OCI-LY3 (cell line): ENCODE results near the gene ANKIB1.

Experiments used
- H2AFZ ChIP-seq: fragments of 200-600, 300-600 bp; shearing (Covaris generic); 2 replicates; pipeline ENCODE4 v1.6.0; 2014; ENCODE audit warnings: antibody characterized with exemption, low read depth, low read length
- H3K27ac ChIP-seq: fragments of 200-600, 300-600 bp; sonication (generic); 2 replicates; pipeline ENCODE4 v1.5.1; 2014; ENCODE audit warnings: mild to moderate bottlenecking, low read length, moderate library complexity, mixed read lengths
- H3K27me3 ChIP-seq: fragments of 200-600, 300-600 bp; sonication (generic); 2 replicates; pipeline ENCODE4 v1.6.1; 2014; ENCODE audit warnings: low read depth, low read length, mixed read lengths
- H3K36me3 ChIP-seq: fragments of 200-600, 300-600 bp; sonication (generic); replicated peaks from 2 replicates; pipeline ENCODE3; 2014; ENCODE audit warnings: low read depth, low read length, mixed read lengths
- H3K4me1 ChIP-seq: fragments of 300-600, 200-600 bp; sonication (generic); 2 replicates; pipeline ENCODE4 v1.6.1; 2014; ENCODE audit warnings: low read length, mixed read lengths
- H3K4me2 ChIP-seq: fragments of 200-600, 300-600 bp; sonication (generic); 2 replicates; pipeline ENCODE4 v1.6.1; 2014; ENCODE audit warnings: low read length, mixed read lengths
- H3K4me3 ChIP-seq: fragments of 300-600, 200-600 bp; sonication (generic); 2 replicates; pipeline ENCODE4 v1.5.1; 2014; ENCODE audit warnings: antibody characterized with exemption, mild to moderate bottlenecking, low read length, moderate library complexity
- H3K79me2 ChIP-seq: fragments of 300-600, 200-600 bp; shearing (Covaris generic); 2 replicates; pipeline ENCODE4 v1.6.1; 2014; ENCODE audit warnings: mild to moderate bottlenecking, low read length, mixed read lengths
- H3K9ac ChIP-seq: fragments of 300-600, 200-600 bp; shearing (Covaris generic); 2 replicates; pipeline ENCODE4 v1.6.0; 2014; ENCODE audit warnings: mild to moderate bottlenecking, low read length, moderate library complexity
- H3K9me3 ChIP-seq: fragments of 200-600, 300-600 bp; shearing (Covaris generic); 2 replicates; pipeline ENCODE4 v1.6.1; 2014; ENCODE audit warnings: low read length, mixed read lengths; ENCODE audit not compliant: insufficient read depth
- H4K20me1 ChIP-seq: fragments of 200-600, 300-600 bp; sonication (generic); 2 replicates; pipeline ENCODE4 v1.6.1; 2016; ENCODE audit warnings: low read length, mixed read lengths; ENCODE audit not compliant: insufficient read depth
- EZH2phosphoT487 ChIP-seq: fragments of 200-600 bp; shearing (Covaris generic); IDR thresholded peaks from 2 replicates; pipeline ENCODE4 v1.6.1; 2018; ENCODE audit warnings: antibody characterized with exemption, mixed run types, low read depth
- TF ChIP-seq, protein P1 (sequence below): fragments of 200-600, 300-600 bp; sonication (generic); IDR thresholded peaks from 2 replicates; pipeline ENCODE4 v1.5.1; 2014; ENCODE audit warnings: antibody characterized with exemption, low read length, low read depth

Gene ANKIB1

DNA sequence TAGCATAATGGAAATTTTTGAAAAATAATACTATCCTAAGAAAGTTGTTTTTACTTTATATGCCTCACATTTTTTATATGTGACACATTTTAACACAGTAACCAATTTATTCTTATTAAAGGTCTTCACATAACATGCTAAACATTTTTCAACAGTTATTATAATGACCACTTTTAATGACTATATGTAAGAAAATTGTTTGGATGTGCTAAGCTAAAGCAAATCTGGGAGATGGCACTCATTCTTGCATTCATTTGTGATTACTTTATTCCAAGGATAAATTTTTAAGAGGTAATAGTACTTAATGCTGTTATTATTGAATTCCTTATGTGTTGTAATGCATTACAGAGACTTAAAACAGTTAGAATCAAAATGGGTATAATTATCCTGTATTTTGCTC, 88.1 kb downstream of the ANKIB1 start:
- Histone ChIP-seq H2AFZ (no peak overlapping the region), H3K9me3 (no peaks in the 10 kb centered on the region; the same call in 1 of the 2 replicates), H4K20me1 (no peaks in the 10 kb centered on the region), H3K36me3 (peaks cover 9% of the 10 kb centered on the region), H3K27me3 (no peaks in the 10 kb centered on the region), H3K4me2 (no peak overlapping the region), H3K4me3 (no peak overlapping the region), H3K9ac (no peak overlapping the region), H3K79me2 (no peaks in the 10 kb centered on the region), H3K4me1 (no peaks in the 10 kb centered on the region), H3K27ac (no peak overlapping the region)
- no peak for TF ChIP-seq EZH2phosphoT487
- TF ChIP-seq, protein P1, sequence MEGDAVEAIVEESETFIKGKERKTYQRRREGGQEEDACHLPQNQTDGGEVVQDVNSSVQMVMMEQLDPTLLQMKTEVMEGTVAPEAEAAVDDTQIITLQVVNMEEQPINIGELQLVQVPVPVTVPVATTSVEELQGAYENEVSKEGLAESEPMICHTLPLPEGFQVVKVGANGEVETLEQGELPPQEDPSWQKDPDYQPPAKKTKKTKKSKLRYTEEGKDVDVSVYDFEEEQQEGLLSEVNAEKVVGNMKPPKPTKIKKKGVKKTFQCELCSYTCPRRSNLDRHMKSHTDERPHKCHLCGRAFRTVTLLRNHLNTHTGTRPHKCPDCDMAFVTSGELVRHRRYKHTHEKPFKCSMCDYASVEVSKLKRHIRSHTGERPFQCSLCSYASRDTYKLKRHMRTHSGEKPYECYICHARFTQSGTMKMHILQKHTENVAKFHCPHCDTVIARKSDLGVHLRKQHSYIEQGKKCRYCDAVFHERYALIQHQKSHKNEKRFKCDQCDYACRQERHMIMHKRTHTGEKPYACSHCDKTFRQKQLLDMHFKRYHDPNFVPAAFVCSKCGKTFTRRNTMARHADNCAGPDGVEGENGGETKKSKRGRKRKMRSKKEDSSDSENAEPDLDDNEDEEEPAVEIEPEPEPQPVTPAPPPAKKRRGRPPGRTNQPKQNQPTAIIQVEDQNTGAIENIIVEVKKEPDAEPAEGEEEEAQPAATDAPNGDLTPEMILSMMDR, result no peak

DNA sequence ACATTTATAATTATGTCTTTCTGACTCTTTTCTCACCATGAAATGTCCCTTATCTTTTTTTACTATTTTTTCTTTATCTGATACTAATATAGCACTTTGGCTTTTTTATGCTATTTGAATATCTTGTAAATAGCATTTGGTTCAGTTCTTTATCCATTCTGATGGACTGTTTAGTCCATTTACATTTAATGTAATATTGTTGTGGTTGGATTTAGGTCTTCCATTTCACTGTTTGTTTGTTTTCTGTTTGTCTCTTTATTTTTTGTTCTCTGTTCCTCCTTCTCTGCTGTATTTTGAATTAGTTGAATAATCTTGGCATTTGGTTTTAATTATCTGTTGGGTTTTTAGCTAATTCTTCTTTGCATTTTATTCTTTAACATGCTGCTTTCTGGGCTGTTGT, 89.8 kb downstream of the ANKIB1 start:
- no peak overlapping the region for H3K27ac ChIP-seq
- no peak for TF ChIP-seq EZH2phosphoT487
- TF ChIP-seq, protein P1, result no peak

DNA sequence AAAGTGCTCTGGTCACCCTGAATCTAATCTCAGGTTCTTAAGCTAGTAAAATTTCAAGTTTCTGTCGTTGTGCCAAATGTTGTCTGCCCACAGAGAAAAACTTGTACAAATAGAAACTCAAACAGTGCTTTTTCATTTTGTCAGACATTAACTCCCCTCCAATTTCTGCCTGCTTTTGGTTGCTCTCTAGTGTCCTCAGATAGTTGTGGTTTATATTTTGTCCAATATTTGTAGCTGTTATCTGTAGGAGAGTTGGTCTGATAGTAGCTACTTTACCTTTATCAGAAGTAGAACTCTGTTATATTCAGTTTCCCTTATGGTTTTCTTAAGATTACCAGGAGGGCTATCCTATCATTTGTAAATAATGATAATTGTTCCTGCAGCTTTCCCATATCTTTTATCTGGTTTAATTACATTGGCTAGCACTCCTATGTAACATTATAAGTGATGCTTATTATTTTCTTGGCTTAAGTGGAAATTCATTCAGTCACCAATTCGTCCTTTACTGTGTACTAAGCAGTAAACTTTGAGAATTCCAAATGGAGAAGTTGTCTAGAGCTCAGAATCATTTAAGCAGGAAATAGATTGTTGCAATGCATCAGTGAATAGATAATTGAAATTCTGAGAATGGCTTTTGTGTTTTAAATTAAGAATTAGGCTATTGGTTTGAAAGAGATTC, 91.0 kb downstream of the ANKIB1 start:
- Histone ChIP-seq H3K4me2 (no peak overlapping the region), H4K20me1 (no peaks in the 10 kb centered on the region), H3K27ac (no peak overlapping the region), H3K9ac (no peak overlapping the region), H3K36me3 (peaks cover 9% of the 10 kb centered on the region), H3K9me3 (no peaks in the 10 kb centered on the region; the same call in 1 of the 2 replicates), H3K4me3 (no peak overlapping the region), H3K27me3 (no peaks in the 10 kb centered on the region), H3K4me1 (no peaks in the 10 kb centered on the region), H3K79me2 (no peaks in the 10 kb centered on the region), H2AFZ (no peak overlapping the region)
- TF ChIP-seq EZH2phosphoT487, result no peak
- TF ChIP-seq, protein P1, result no peak

More for the DNA sequence above, 89.8 kb downstream of the ANKIB1 start:
- no peaks in the 10 kb centered on the region for H4K20me1 ChIP-seq
- H3K4me1 ChIP-seq, result no peaks in the 10 kb centered on the region
- H3K4me3 ChIP-seq, result no peak overlapping the region
- H3K36me3 ChIP-seq, result peaks cover 9% of the 10 kb centered on the region
- H3K9me3 ChIP-seq, result no peaks in the 10 kb centered on the region; the same call in 1 of the 2 replicates
- H2AFZ ChIP-seq, result no peak overlapping the region
- no peak overlapping the region for H3K4me2 ChIP-seq
- no peaks in the 10 kb centered on the region for H3K27me3 ChIP-seq
- H3K9ac ChIP-seq, result no peak overlapping the region
- H3K79me2 ChIP-seq, result no peaks in the 10 kb centered on the region

DNA sequence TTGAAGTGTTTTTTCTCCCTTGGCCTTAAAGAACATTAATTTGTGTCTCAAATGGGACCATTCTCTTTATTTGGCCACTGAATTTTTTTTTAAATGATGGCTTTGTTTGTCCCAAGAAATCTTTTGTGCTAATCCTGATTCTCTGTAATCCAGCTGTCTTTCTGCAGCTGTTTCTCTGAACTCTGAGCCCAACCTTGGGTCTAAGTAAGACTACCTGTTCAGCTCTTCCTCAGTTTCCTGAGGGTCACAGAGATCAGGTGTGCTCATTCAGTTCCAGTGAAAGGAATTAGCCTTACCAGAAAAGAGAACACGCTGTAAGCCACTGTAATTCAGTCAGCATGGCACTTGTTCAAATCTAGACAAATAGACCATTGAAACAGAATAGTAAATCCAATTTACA, 94.2 kb downstream of the ANKIB1 start:
- H3K27ac ChIP-seq, result no peak overlapping the region
- no peaks in the 10 kb centered on the region for H3K79me2 ChIP-seq
- H4K20me1 ChIP-seq, result no peaks in the 10 kb centered on the region
- H2AFZ ChIP-seq, result no peak overlapping the region
- TF ChIP-seq EZH2phosphoT487, result no peak
- TF ChIP-seq, protein P1, result no peak
- H3K4me2 ChIP-seq, result no peak overlapping the region
- H3K4me1 ChIP-seq, result no peaks in the 10 kb centered on the region
- no peak overlapping the region for H3K9ac ChIP-seq
- no peak overlapping the region for H3K4me3 ChIP-seq
- peaks cover 9% of the 10 kb centered on the region for H3K36me3 ChIP-seq
- no peaks in the 10 kb centered on the region; the same call in 1 of the 2 replicates for H3K9me3 ChIP-seq
- H3K27me3 ChIP-seq, result no peaks in the 10 kb centered on the region
